ENCODE measurements around the gene UBQLN4.
A peak's percentile ranks its signal among the peaks of the same experiment; 100 is the strongest.

UBQLN4 gene

DNA sequence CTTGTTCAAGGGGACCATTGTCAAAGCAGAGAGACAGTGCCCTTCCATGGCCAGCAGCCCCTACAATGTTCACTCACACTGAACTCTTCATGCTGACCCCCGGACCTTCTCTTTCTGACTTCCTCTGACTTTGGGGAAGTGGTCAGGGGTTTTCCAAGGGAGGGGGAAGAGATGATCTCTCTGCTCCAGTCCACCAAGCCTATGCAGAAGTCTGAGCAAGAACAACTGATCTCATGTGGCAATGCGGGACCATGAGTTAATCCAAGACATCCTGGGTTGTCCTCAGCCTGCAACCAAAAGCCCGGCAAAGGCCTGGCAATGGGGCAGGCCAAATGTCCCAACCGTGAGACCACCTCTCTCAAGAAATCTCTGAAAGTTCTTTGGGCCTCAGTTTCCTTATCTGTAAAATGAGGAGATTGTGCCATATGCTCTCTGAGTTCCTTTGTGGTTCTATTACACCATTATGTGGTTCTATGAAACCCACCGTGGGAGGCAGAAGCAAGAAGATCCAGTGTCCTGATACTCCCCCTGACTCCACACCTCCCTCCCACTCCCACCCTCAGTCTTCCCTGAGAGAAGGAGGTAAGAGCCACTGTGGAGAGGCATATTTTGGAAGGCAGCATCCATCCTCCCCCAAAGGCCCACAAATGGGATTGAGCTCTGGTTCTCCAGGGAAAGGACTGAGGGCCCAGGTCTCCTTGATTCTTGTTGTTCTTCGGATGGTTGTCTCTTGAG lies 63.4 kb downstream of the UBQLN4 start:
- no peak overlapping the region for H3K4me3 ChIP-seq (ENCODE audit: low read length)
- no peak for DNase-seq (ENCODE audit: low read depth)
- TF ChIP-seq, protein P1, sequence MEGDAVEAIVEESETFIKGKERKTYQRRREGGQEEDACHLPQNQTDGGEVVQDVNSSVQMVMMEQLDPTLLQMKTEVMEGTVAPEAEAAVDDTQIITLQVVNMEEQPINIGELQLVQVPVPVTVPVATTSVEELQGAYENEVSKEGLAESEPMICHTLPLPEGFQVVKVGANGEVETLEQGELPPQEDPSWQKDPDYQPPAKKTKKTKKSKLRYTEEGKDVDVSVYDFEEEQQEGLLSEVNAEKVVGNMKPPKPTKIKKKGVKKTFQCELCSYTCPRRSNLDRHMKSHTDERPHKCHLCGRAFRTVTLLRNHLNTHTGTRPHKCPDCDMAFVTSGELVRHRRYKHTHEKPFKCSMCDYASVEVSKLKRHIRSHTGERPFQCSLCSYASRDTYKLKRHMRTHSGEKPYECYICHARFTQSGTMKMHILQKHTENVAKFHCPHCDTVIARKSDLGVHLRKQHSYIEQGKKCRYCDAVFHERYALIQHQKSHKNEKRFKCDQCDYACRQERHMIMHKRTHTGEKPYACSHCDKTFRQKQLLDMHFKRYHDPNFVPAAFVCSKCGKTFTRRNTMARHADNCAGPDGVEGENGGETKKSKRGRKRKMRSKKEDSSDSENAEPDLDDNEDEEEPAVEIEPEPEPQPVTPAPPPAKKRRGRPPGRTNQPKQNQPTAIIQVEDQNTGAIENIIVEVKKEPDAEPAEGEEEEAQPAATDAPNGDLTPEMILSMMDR (conservative IDR thresholded peaks at IDR 0.05; ENCODE audit: low read depth, low read length) = no peak

DNA sequence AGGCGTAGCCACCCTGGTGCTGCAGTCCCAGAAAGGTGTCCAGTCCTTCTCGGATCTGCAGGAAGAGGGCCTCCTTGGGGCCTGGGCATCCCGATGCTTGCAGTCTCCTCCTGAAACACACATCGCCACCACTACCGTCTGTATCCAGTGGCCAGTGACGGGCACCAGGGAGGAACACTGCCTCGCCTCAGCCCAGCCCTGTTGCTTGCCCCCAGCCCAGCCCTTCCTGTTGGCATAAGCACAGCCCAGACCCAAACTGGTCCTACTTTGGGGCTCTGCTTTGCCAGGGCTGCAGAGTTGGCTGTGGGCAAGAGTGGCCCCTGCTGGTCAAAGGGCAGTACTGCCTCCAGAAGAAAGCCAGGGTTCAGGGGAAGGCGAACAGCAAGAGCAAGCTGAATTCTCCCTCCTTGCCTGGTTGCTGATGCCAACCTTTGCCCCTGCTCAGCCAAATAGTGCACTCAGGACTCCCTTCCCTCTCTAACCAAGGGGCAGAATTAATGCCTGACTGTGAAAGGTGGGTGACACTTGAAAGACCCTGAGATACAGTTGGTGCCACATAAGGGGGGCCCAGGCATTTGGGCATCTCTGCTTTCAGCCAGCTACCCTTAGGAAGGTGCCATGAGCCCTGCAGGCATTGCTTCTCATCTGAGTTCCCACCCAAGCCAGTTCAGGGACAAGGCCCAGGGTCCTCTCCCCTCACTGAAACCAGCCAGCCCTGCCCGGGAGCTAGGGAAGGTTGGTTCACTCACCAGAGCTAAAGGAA lies 64.2 kb downstream of the UBQLN4 start:
- TF ChIP-seq, protein P1 (conservative IDR thresholded peaks at IDR 0.05; ENCODE audit: low read depth, low read length) = peak; percentile 100
- H3K4me3 ChIP-seq (ENCODE audit: low read length) = no peak overlapping the region
- no peak for DNase-seq (ENCODE audit: low read depth)
